Activated CD4-positive, alpha-beta T cell treated with anti-CD3 and anti-CD28 coated beads, Interleukin-2, amount 50 U/mL, for 24 hours (primary cell): Measurements from ENCODE around the gene KRTAP10-9.
"Not testable (repeated sequence)": the region's sequence is repeated elsewhere in the genome, so short reads cannot be mapped to it uniquely, and the experiment has no call there.

Experiments
- DNase-seq, 2 donors: peaks; one replicate each; pipeline ENCODE4 v3.0.0-alpha.2; 2020; ENCODE audit warnings: low read depth in 1 of 2, low spot score in 1 of 2

The KRTAP10-9 gene

DNA sequence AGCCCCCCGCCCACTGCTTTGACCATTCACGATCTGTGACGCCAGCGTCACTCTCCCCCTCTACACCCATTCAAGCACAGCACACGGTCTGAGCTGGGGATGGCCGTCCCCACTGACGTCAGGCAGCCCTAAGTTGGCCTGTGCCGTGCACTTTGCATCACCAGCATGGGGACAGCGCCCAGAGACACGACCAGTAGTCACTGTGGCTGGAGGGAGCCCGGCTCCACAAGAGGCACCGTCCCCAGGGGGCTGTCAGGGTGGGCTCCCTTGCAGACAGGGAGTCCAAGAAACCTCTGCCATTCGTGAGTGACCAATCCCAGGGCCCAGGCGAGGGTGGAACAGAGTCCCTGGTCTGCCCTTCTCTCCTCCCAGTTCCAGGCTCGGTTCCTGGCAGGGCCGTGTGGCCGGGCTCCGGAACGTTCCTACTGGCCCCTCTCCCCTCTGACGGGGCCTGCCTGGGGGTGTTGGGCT is 12.7 kb upstream of the KRTAP10-9 start:
- no peak for DNase-seq

DNA sequence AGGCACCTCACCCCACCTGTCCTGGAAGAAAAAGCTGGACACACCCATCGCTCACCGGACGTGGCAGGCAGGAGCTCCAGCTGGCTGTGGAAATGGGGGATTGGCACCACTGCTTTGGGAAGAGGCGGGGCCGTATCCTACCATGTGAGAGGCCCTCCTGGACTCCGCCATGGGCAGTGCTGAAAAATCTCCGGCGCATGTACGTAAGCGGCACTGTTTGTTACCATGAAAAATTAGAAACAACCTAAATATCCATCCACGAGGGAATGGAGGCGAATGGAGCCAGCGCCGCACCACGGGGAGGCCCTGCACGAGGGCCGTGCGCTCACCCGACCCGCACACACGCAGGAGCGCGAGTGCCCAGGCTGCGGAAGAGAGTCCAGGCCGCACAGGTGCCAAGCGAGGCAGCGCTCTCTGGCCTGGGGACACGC is 11.9 kb upstream of the KRTAP10-9 start:
- DNase-seq: no peak

- no peak for DNase-seq
These were observed 11.4 kb upstream of the KRTAP10-9 start for GRCh38 chr21:44615466-44615865.

DNA sequence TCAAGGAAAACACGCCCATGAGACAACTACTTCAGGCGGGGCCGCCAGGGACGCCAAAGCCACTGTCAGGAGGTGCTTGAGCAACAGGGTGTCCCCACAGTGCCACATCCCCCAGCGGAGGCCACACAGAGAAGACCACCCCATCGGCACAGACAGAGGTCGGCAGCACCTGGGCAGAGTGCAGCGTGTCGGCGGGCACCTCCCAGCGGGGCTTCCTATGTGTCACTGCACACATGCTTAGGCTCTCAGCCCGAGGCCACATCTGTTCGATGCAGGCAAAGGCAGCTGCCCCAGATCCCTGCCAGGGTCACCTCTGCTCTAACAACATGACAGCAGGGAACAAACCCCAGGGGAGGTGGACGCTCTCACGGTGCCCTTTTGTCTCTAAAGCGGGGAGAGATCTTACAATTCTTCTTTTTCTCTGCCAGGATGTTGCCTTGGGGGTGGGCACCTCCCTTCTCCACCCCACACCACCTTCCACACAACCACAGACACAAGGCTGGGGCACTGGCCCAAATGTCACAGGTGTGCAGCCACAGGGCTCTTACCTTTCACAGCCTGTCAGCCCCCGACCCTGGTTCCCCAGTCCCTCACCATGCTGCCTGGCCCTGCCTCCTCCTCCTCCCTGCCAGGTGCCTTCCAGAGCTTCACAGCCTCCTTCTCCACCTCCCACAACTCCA is 10.8 kb upstream of the KRTAP10-9 start:
- no peak for DNase-seq

GRCh38 chr21:44616591-44616926 is 10.3 kb upstream of the KRTAP10-9 start:
- no peak for DNase-seq

GRCh38 chr21:44617071-44617501 is 9.8 kb upstream of the KRTAP10-9 start:
- no peak for DNase-seq

DNA sequence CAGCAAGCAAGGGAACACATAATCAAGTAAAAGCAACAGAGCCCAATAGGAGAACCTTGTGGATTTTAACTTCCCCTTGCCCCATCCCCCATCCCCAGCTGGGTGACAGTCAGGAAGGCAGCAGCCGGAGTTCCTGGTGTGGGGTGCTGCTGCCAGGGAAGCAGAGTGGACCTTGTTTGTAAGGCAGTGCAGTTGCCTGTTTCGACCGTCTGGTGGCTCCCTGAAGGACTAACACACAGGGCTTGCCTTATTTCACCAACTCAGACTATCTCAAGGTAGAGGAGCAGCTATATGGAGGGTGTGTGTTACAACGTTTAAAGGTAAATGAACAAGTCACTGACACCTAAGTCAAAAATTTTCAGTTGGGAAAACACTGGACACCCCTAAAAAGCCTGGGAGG is 8.4 kb upstream of the KRTAP10-9 start:
- no peak for DNase-seq

DNA sequence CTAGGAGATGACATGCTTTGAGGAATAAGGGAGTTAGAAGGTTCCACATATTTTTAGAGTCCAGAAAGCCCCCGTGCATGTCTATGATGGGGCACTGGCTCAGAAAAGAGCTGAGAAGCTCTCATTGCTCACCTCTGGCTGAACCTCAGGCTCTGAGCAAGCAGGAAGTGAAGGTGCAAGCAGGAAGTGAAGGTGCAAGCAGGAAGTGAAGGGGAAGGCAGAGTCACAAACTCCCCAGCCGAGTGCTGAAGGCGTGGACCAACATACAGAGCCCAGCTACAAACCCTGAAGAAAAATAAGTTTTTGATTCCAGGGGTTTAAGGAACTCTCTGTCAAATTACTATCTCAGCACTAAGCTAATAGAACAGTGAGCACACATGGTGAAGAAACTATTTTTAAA is 8.0 kb upstream of the KRTAP10-9 start:
- peak in 1 of 2 donors; percentile 59 for DNase-seq

- no peak for DNase-seq
These were observed 7.0 kb upstream of the KRTAP10-9 start for GRCh38 chr21:44619886-44620285.

GRCh38 chr21:44623575-44623974 is 3.3 kb upstream of the KRTAP10-9 start:
- DNase-seq: no peak

GRCh38 chr21:44625756-44626155 is 1.1 kb upstream of the KRTAP10-9 start:
- no peak for DNase-seq

GRCh38 chr21:44626262-44626661 is 631 bp upstream of the KRTAP10-9 start:
- DNase-seq: no peak

GRCh38 chr21:44627181-44627822 is 409 bp downstream of the KRTAP10-9 start:
- not testable (repeated sequence) for DNase-seq

DNA sequence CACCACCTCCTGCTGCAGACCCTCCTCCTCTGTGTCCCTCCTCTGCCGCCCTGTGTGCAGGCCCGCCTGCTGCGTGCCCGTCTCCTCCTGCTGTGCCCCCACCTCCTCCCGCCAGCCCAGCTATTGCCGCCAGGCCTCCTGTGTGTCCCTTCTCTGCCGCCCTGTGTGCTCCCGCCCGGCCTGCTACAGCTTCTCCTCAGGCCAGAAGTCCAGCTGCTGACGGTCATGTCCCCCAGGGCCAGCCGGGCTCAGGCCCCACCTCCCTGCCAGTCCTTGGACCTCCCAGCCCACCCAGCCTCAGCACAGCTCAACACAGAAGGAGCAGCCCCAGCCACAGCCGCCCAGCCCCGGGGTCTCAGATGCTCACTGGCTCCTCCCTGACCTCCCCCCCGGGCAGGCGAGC is 939 bp downstream of the KRTAP10-9 start:
- not testable (repeated sequence) for DNase-seq

- no peak for DNase-seq
These were observed 2.0 kb downstream of the KRTAP10-9 start for GRCh38 chr21:44628707-44629391.

- DNase-seq: no peak
These were observed 3.5 kb downstream of the KRTAP10-9 start for GRCh38 chr21:44630440-44630839.

DNA sequence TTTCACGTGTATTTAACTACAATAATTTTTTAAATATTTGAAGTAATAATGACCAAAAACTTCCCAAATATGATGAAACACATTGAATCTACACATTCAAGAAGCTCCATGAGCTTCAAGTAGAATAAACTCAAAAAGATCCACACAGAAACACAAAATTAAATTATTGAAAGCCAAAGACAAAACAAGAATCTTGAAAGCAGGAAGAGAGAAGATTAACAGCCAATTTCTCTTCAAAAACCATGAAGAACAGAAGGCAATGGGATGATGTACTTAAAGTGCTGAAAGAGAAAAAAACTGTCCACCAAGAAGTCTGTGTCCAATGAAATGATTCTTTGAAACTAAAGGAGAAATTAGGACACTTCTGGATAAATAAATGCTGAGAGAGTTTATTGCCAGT is 5.2 kb downstream of the KRTAP10-9 start:
- DNase-seq: no peak

DNA sequence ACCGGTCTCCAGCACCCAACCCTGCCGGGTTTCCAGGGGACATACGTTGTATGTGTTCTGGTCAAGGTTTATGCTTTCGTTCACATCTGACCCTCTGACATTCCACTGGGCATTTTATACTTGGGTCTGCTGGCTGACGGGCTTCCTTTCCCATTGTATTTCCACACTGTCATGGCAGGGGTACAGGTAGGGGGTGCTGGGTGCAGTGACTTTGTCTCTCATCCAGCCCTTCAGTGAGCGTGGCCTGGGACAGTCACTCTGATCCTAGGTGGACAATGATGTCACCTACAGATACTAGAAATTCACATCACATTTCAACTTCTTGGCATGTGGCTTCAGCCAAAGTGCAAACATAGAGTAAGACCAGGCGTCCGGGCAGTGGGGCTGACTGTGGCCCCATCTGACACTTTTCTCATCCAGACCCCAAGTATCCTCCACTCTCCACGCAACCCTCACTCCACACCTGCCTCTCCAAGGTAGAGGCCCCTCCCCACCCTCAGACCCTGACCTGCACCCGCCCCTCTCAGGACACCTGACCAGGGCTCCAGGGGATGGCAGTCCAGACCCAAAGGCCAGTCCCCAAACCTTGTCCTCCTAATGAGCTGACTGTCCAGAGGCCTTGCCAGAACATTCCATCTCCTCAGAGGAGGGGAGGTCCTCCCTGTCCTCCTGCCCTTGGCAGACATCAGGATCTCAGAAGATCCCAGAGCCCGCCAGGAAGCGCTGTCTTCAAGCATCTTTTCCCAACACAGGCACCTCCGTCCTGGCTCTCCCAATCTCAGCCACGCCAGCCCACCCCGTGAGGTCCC is 9.5 kb downstream of the KRTAP10-9 start:
- no peak for DNase-seq

DNA sequence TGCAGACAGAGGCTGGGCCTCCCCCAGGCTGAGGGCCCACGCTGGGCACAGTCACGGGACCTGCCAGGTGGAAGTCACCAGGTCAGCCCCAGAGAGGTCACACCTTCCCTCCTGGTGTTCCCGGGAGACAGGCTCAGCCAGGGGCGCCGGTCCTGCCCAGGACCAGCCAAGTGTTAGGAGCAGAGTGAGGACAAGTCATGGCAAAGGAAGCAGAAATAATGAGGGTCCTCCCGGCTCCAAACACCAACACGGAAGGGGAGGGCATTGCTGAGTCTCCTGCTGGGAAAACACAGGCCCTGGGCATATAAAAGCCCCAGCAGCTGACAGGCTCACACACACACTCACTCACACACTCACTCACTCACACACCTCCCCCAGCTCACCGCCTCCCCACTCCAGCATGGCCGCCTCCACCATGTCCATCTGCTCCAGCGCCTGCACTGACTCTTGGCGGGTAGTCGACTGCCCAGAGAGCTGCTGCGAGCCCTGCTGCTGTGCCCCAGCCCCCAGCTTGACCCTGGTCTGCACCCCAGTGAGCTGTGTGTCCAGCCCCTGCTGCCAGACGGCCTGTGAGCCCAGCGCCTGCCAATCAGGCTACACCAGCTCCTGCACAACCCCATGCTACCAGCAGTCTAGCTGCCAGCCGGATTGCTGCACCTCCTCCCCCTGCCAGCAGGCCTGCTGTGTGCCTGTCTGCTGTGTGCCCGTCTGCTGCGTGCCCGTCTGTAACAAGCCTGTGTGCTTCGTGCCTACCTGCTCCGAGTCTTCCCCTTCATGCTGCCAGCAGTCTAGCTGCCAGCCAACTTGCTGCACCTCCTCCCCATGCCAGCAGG is 10.3 kb downstream of the KRTAP10-9 start, which contains the start of gene KRTAP10-10:
KRTAP10-10 (plus strand) TSS at position 339 of the 833 bp plus-strand sequence; CDS start at position 401, 62 bp downstream.
- no peak for DNase-seq

- not testable (repeated sequence) for DNase-seq
These were observed 11.0 kb downstream of the KRTAP10-9 start for GRCh38 chr21:44637851-44638348.
